Parathyroid adenoma (tissue), 2 donors: Measurements from ENCODE around the gene TMEM242.

Experiments used
- H2AFZ ChIP-seq: fragments of 300-600 bp; sonication (generic); one replicate; pipeline ENCODE4 v1.7.0; 2017; ENCODE audit warnings: antibody characterized with exemption, mild to moderate bottlenecking
- H3K27ac ChIP-seq: fragments of 300-600 bp; sonication (generic); one replicate; pipeline ENCODE4 v1.7.0; 2017
- H3K27me3 ChIP-seq: fragments of 300-600 bp; sonication (generic); one replicate; pipeline ENCODE4 v1.7.0; 2017; ENCODE audit warnings: low read length; ENCODE audit not compliant: control insufficient read depth, insufficient read depth
- H3K36me3 ChIP-seq: fragments of 300-600 bp; sonication (generic); one replicate; pipeline ENCODE4 v1.7.0; 2017; ENCODE audit warnings: low read length; ENCODE audit not compliant: control insufficient read depth, insufficient read depth
- H3K4me1 ChIP-seq: fragments of 300-600 bp; sonication (generic); one replicate; pipeline ENCODE4 v1.7.0; 2017; ENCODE audit warnings: control low read depth
- H3K4me2 ChIP-seq: fragments of 300-600 bp; sonication (generic); one replicate; pipeline ENCODE4 v1.7.0; 2017; ENCODE audit warnings: low read length
- H3K4me3 ChIP-seq: fragments of 300-600 bp; sonication (generic); one replicate; pipeline ENCODE4 v1.7.0; 2017; ENCODE audit warnings: low read depth, low read length
- H3K79me2 ChIP-seq: fragments of 300-600 bp; sonication (generic); one replicate; pipeline ENCODE4 v1.7.0; 2017; ENCODE audit warnings: control low read depth
- H3K9ac ChIP-seq: fragments of 300-600 bp; sonication (generic); one replicate; pipeline ENCODE4 v1.7.0; 2017; ENCODE audit warnings: mild to moderate bottlenecking
- H3K9me3 ChIP-seq: fragments of 300-600 bp; sonication (generic); one replicate; pipeline ENCODE4 v1.7.0; 2017; ENCODE audit warnings: low read length; ENCODE audit not compliant: control insufficient read depth
- TF ChIP-seq, protein P1 (sequence below): fragments of 300-600 bp; sonication (generic); IDR thresholded peaks from one replicate; pipeline ENCODE4 v1.7.0; 2017; ENCODE audit warnings: antibody characterized with exemption, mild to moderate bottlenecking
- donor health status: primary hyperparathyroidism.

Gene TMEM242

DNA sequence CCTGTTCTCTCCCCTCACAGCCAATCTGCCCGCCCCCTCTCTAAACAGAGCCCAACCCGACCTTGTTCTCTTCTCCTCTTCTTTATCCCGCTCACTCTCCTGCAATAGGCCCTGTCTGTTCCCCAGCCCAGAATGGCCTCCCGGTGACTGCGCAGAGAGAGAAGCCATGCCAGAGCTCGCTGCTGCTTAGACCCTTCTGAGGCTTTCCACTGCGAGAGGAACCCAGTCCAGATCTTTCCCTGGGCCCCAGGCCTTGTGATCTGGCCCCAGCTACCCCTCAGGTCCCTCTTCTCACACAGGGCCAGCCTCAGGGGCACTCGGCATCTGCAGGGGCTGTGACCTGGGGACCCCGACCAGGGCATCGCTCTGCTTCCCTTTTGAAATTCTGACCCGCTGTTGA, 58.1 kb downstream of the TMEM242 start:
- no peak overlapping the region for H3K4me2 ChIP-seq
- H3K9ac ChIP-seq: no peak overlapping the region
- no peak overlapping the region for H2AFZ ChIP-seq
- H3K4me1 ChIP-seq: no peaks in the 10 kb centered on the region
- no peak overlapping the region for H3K4me3 ChIP-seq
- H3K79me2 ChIP-seq: no peaks in the 10 kb centered on the region
- no peaks in the 10 kb centered on the region for H3K36me3 ChIP-seq
- TF ChIP-seq, protein P1, sequence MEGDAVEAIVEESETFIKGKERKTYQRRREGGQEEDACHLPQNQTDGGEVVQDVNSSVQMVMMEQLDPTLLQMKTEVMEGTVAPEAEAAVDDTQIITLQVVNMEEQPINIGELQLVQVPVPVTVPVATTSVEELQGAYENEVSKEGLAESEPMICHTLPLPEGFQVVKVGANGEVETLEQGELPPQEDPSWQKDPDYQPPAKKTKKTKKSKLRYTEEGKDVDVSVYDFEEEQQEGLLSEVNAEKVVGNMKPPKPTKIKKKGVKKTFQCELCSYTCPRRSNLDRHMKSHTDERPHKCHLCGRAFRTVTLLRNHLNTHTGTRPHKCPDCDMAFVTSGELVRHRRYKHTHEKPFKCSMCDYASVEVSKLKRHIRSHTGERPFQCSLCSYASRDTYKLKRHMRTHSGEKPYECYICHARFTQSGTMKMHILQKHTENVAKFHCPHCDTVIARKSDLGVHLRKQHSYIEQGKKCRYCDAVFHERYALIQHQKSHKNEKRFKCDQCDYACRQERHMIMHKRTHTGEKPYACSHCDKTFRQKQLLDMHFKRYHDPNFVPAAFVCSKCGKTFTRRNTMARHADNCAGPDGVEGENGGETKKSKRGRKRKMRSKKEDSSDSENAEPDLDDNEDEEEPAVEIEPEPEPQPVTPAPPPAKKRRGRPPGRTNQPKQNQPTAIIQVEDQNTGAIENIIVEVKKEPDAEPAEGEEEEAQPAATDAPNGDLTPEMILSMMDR: no peak
- H3K27me3 ChIP-seq: no peaks in the 10 kb centered on the region
- no peaks in the 10 kb centered on the region for H3K9me3 ChIP-seq
- no peak overlapping the region for H3K27ac ChIP-seq

DNA sequence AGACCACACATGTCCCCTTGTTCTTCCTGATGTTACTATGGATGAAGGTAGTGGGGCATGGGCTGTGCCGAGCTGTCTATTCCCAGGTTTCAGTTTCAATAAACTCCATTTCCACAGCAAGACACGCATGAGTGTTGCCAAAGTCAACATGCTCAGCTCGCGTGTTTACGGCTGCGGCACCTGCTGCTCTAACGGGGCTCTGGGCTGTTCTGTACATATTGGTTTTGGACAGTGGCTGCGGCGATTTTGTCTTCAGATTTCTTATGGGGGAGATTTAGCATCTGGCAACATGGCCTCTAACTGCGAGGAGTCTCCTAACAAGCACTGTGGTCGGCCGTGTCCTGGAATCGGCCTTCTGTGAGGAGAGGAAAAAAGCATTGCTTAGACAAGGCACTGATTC, 58.6 kb downstream of the TMEM242 start:
- Histone ChIP-seq H3K4me1 (no peaks in the 10 kb centered on the region), H3K36me3 (no peaks in the 10 kb centered on the region), H3K79me2 (no peaks in the 10 kb centered on the region), H3K27me3 (no peaks in the 10 kb centered on the region), H3K9me3 (no peaks in the 10 kb centered on the region), H3K27ac (no peak overlapping the region), H3K4me2 (no peak overlapping the region), H3K9ac (no peak overlapping the region), H3K4me3 (no peak overlapping the region), H2AFZ (no peak overlapping the region)
- TF ChIP-seq, protein P1: no peak

DNA sequence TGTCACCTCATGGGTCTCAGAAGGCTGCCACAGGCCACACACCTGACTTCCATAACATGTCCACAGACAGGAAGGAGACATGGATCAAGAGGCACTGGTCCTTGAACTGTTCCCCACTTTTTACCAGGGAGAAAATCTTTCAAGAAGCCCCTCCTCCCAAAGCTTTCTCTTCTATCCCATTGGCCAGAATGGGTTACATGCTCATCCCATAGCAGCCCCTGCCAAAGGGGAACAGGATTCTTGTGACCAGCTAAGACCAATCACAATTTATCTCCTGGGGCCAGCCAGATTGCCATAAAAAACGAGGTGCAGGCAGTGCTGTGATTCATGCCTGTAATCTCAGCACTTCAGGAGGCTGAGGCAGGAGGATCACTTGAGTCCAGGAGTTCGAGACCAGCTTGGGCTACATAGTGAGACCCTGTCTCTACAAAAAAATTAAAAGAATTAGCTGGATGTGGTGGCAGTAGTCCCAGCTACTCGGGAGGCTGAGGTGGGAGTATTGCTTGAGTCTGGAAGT, 59.4 kb downstream of the TMEM242 start:
- Histone ChIP-seq H3K4me2 (no peak overlapping the region), H3K4me3 (no peak overlapping the region), H3K4me1 (no peaks in the 10 kb centered on the region), H3K27ac (no peak overlapping the region), H3K9me3 (no peaks in the 10 kb centered on the region), H3K27me3 (no peaks in the 10 kb centered on the region), H3K79me2 (no peaks in the 10 kb centered on the region), H3K9ac (no peak overlapping the region), H3K36me3 (no peaks in the 10 kb centered on the region), H2AFZ (no peak overlapping the region)
- TF ChIP-seq, protein P1: no peak

- H3K4me3 ChIP-seq: no peak overlapping the region
- H3K79me2 ChIP-seq: no peaks in the 10 kb centered on the region
- no peak overlapping the region for H2AFZ ChIP-seq
- H3K9ac ChIP-seq: no peak overlapping the region
- TF ChIP-seq, protein P1: no peak
- no peak overlapping the region for H3K4me2 ChIP-seq
- H3K36me3 ChIP-seq: no peaks in the 10 kb centered on the region
- H3K27ac ChIP-seq: no peak overlapping the region
- H3K27me3 ChIP-seq: no peaks in the 10 kb centered on the region
- H3K4me1 ChIP-seq: no peaks in the 10 kb centered on the region
- no peaks in the 10 kb centered on the region for H3K9me3 ChIP-seq
Measured at GRCh38 chr6:157263146-157263545, 60.2 kb downstream of the TMEM242 start.

GRCh38 chr6:157261606-157262005, 61.7 kb downstream of the TMEM242 start:
- H3K27me3 ChIP-seq: no peaks in the 10 kb centered on the region
- H3K79me2 ChIP-seq: no peaks in the 10 kb centered on the region
- no peaks in the 10 kb centered on the region for H3K9me3 ChIP-seq
- TF ChIP-seq, protein P1: no peak
- no peak overlapping the region for H3K9ac ChIP-seq
- no peaks in the 10 kb centered on the region for H3K36me3 ChIP-seq
- H3K4me3 ChIP-seq: no peak overlapping the region
- no peaks in the 10 kb centered on the region for H3K4me1 ChIP-seq
- no peak overlapping the region for H3K4me2 ChIP-seq
- H3K27ac ChIP-seq: no peak overlapping the region
- H2AFZ ChIP-seq: no peak overlapping the region
